Measurements from ENCODE around the gene PDS5B. TPM values are rescaled to one million over a fixed set of nuclear protein-coding genes. Genes with fewer than 3 reads are reported as not detected.
"Not testable (repeated sequence)": the region's sequence is repeated elsewhere in the genome, so short reads cannot be mapped to it uniquely, and the experiment has no call there.

The PDS5B gene
- total and polyA plus RNA-seq, 2 experiments from 2014 or later, result 13.4 to 14.2 TPM

GRCh38 chr13:32549788-32550187 lies 36.5 kb upstream of the PDS5B start:
- no peak for DNase-seq
- no peak for TF ChIP-seq EZH2phosphoT487 (IDR thresholded peaks at IDR 0.05; ENCODE audit: insufficient read depth, low read depth)
- TF ChIP-seq EZH2 (IDR thresholded peaks at IDR 0.05; ENCODE audit: insufficient read depth, poor library complexity, severe bottlenecking), result no peak
- 0 out of 2 replicates have a peak, but pooled peaks cover 3% of the 10 kb centered on the region for H3K27me3 ChIP-seq (replicated peaks; ENCODE audit: insufficient read depth)
- no peaks in the 10 kb centered on the region for H3K4me1 ChIP-seq (ENCODE audit: insufficient read depth)
- no peak overlapping the region for H2AFZ ChIP-seq
- in situ Hi-C loops (cut with MboI), result no loop called here
- no peaks in the 10 kb centered on the region for H3F3A ChIP-seq (ENCODE audit: insufficient read depth)
- H3K4me3 ChIP-seq, result no peak overlapping the region
- H4K20me1 ChIP-seq (ENCODE audit: insufficient read depth), result no peaks in the 10 kb centered on the region
- WGBS, 2 experiments (ENCODE audit: low coverage in 1 of 2, low lambda C conversion rate in 2 of 2, missing lambda C conversion rate in 2 of 2), result 65 to 66% methylated on average over 3 of the region's 3 CpGs
- H3K9me3 ChIP-seq (ENCODE audit: low read depth), result no peaks in the 10 kb centered on the region
- no peak overlapping the region for H3K9ac ChIP-seq
- no peaks in the 10 kb centered on the region for H3K9me2 ChIP-seq (ENCODE audit: insufficient read depth)
- no peak overlapping the region for H3K27ac ChIP-seq
- H3K79me2 ChIP-seq (ENCODE audit: insufficient read depth), result no peaks in the 10 kb centered on the region
- H3K36me3 ChIP-seq (ENCODE audit: low read depth), result no peaks in the 10 kb centered on the region
- no peak overlapping the region for H3K4me2 ChIP-seq (ENCODE audit: unreplicated experiment)

GRCh38 chr13:32553720-32554119 lies 32.5 kb upstream of the PDS5B start:
- H3K4me2 ChIP-seq (ENCODE audit: unreplicated experiment), result no peak overlapping the region
- H3K4me3 ChIP-seq, result no peak overlapping the region
- H3K4me1 ChIP-seq (ENCODE audit: insufficient read depth), result no peaks in the 10 kb centered on the region
- no peaks in the 10 kb centered on the region for H3K9me2 ChIP-seq (ENCODE audit: insufficient read depth)
- H3K36me3 ChIP-seq (ENCODE audit: low read depth), result no peaks in the 10 kb centered on the region
- no peak for DNase-seq
- no peak overlapping the region for H3K27ac ChIP-seq
- no peaks in the 10 kb centered on the region for H3K9me3 ChIP-seq (ENCODE audit: low read depth)
- H4K20me1 ChIP-seq (ENCODE audit: insufficient read depth), result no peaks in the 10 kb centered on the region
- WGBS, 2 experiments (ENCODE audit: low coverage in 1 of 2, low lambda C conversion rate in 2 of 2, missing lambda C conversion rate in 2 of 2), result 54% methylated on average over 1 of the region's 1 CpG
- no peak overlapping the region for H2AFZ ChIP-seq
- H3K79me2 ChIP-seq (ENCODE audit: insufficient read depth), result no peaks in the 10 kb centered on the region
- 0 out of 2 replicates have a peak, but pooled peaks cover 3% of the 10 kb centered on the region for H3K27me3 ChIP-seq (replicated peaks; ENCODE audit: insufficient read depth)
- in situ Hi-C loops (cut with MboI), result no loop called here
- no peak overlapping the region for H3K9ac ChIP-seq
- H3F3A ChIP-seq (ENCODE audit: insufficient read depth), result no peaks in the 10 kb centered on the region
- TF ChIP-seq EZH2 (IDR thresholded peaks at IDR 0.05; ENCODE audit: insufficient read depth, poor library complexity, severe bottlenecking) (no peak), EZH2phosphoT487 (IDR thresholded peaks at IDR 0.05; ENCODE audit: insufficient read depth, low read depth) (no peak)

GRCh38 chr13:32555613-32556012 lies 30.6 kb upstream of the PDS5B start:
- no peaks in the 10 kb centered on the region for H3K4me1 ChIP-seq (ENCODE audit: insufficient read depth)
- no peaks in the 10 kb centered on the region for H3K79me2 ChIP-seq (ENCODE audit: insufficient read depth)
- no peak overlapping the region for H3K4me3 ChIP-seq
- 95 to 98% methylated on average over 2 of the region's 2 CpGs for WGBS, 2 experiments (ENCODE audit: low coverage in 1 of 2, low lambda C conversion rate in 2 of 2, missing lambda C conversion rate in 2 of 2)
- in situ Hi-C loops (cut with MboI), result no loop called here
- H2AFZ ChIP-seq, result no peak overlapping the region
- no peaks in the 10 kb centered on the region for H3K9me2 ChIP-seq (ENCODE audit: insufficient read depth)
- no peak overlapping the region for H3K9ac ChIP-seq
- no peak for TF ChIP-seq EZH2 (IDR thresholded peaks at IDR 0.05; ENCODE audit: insufficient read depth, poor library complexity, severe bottlenecking)
- TF ChIP-seq EZH2phosphoT487 (IDR thresholded peaks at IDR 0.05; ENCODE audit: insufficient read depth, low read depth), result no peak
- no peak overlapping the region for H3K27ac ChIP-seq
- no peaks in the 10 kb centered on the region for H3K36me3 ChIP-seq (ENCODE audit: low read depth)
- H4K20me1 ChIP-seq (ENCODE audit: insufficient read depth), result no peaks in the 10 kb centered on the region
- DNase-seq, result no peak
- H3F3A ChIP-seq (ENCODE audit: insufficient read depth), result no peaks in the 10 kb centered on the region
- H3K27me3 ChIP-seq (replicated peaks; ENCODE audit: insufficient read depth), result no peaks in the 10 kb centered on the region
- H3K9me3 ChIP-seq (ENCODE audit: low read depth), result no peaks in the 10 kb centered on the region
- no peak overlapping the region for H3K4me2 ChIP-seq (ENCODE audit: unreplicated experiment)

- H3K9ac ChIP-seq; H3K4me2 ChIP-seq (ENCODE audit: unreplicated experiment); H3K9me3 ChIP-seq (ENCODE audit: low read depth); H3K27me3 ChIP-seq (replicated peaks; ENCODE audit: insufficient read depth); H3K9me2 ChIP-seq (ENCODE audit: insufficient read depth); H3F3A ChIP-seq (ENCODE audit: insufficient read depth); H2AFZ ChIP-seq; H4K20me1 ChIP-seq (ENCODE audit: insufficient read depth); H3K79me2 ChIP-seq (ENCODE audit: insufficient read depth); H3K4me3 ChIP-seq; in situ Hi-C loops (cut with MboI); H3K36me3 ChIP-seq (ENCODE audit: low read depth); H3K4me1 ChIP-seq (ENCODE audit: insufficient read depth); H3K27ac ChIP-seq; DNase-seq: not testable (repeated sequence)
- WGBS, 2 experiments (ENCODE audit: low coverage in 1 of 2, low lambda C conversion rate in 2 of 2, missing lambda C conversion rate in 2 of 2), result 74 to 93% methylated on average over 1 of the region's 1 CpG
These were observed 25.4 kb upstream of the PDS5B start for GRCh38 chr13:32560842-32561241.

GRCh38 chr13:32575687-32576086 lies 10.6 kb upstream of the PDS5B start:
- 39 to 50% methylated on average over 4 of the region's 4 CpGs for WGBS, 2 experiments (ENCODE audit: low coverage in 1 of 2, low lambda C conversion rate in 2 of 2, missing lambda C conversion rate in 2 of 2)
- H3K79me2 ChIP-seq (ENCODE audit: insufficient read depth), result not testable (repeated sequence)

More at GRCh38 chr13:32575687-32576086, 10.6 kb upstream of the PDS5B start:
- not testable (repeated sequence) for H3K27ac ChIP-seq; H3K9me2 ChIP-seq (ENCODE audit: insufficient read depth); H3K4me1 ChIP-seq (ENCODE audit: insufficient read depth); H3K36me3 ChIP-seq (ENCODE audit: low read depth); H3K4me2 ChIP-seq (ENCODE audit: unreplicated experiment); H3K9me3 ChIP-seq (ENCODE audit: low read depth); H3K9ac ChIP-seq; H3K4me3 ChIP-seq; H4K20me1 ChIP-seq (ENCODE audit: insufficient read depth); DNase-seq; H2AFZ ChIP-seq; H3F3A ChIP-seq (ENCODE audit: insufficient read depth); H3K27me3 ChIP-seq (replicated peaks; ENCODE audit: insufficient read depth)
- in situ Hi-C loops (cut with MboI), result loop anchor here (25.0 kb wide), 2 partner anchors 962 to 1137 kb away; no protein-coding TSS in a partner anchor
